Measurements from ENCODE around the gene PNCK. TPM values are rescaled to one million over a fixed set of nuclear protein-coding genes. Genes with fewer than 3 reads are reported as not detected.

The PNCK gene
- total RNA-seq, 2 donors from 2014 or later: 1.9 to 11.1 TPM

- H3K27me3 ChIP-seq: no peaks in the 10 kb centered on the region
- TF ChIP-seq CTCF (IDR thresholded peaks at IDR 0.05): no peak
- no peak for DNase-seq
- no peak overlapping the region for H3K9ac ChIP-seq (ENCODE audit: low read depth in 2 of 2, low read length in 2 of 2)
- H3K36me3 ChIP-seq: no peaks in the 10 kb centered on the region
- H3K4me3 ChIP-seq: no peak overlapping the region
- intact Hi-C loops (cut with DNase I): no loop called here
- no peaks in the 10 kb centered on the region for H3K4me1 ChIP-seq
- H3K9me3 ChIP-seq: no peaks in the 10 kb centered on the region
- no peak overlapping the region for H3K27ac ChIP-seq
These were observed 16.9 kb upstream of the PNCK start for GRCh38 chrX:153690466-153690865.

- Histone ChIP-seq H3K4me3 (peak overlapping the region; percentile 30), H3K27ac (no peak overlapping the region), H3K27me3 (no peaks in the 10 kb centered on the region), H3K9me3 (no peaks in the 10 kb centered on the region), H3K9ac (ENCODE audit: low read depth in 2 of 2, low read length in 2 of 2) (no peak overlapping the region), H3K4me1 (no peaks in the 10 kb centered on the region), H3K36me3 (no peaks in the 10 kb centered on the region)
- TF ChIP-seq CTCF (IDR thresholded peaks at IDR 0.05): no peak
- intact Hi-C loops (cut with DNase I): no loop called here
- DNase-seq: no peak
These were observed 16.2 kb upstream of the PNCK start for GRCh38 chrX:153689654-153690465.

GRCh38 chrX:153688911-153689590, 15.4 kb upstream of the PNCK start:
- no peak for TF ChIP-seq CTCF (IDR thresholded peaks at IDR 0.05)
- no peak overlapping the region for H3K9ac ChIP-seq (ENCODE audit: low read depth in 2 of 2, low read length in 2 of 2)
- H3K4me3 ChIP-seq: peak overlapping the region; percentile 30
- no peak overlapping the region for H3K27ac ChIP-seq
- no peaks in the 10 kb centered on the region for H3K9me3 ChIP-seq
- no peaks in the 10 kb centered on the region for H3K4me1 ChIP-seq
- H3K36me3 ChIP-seq: no peaks in the 10 kb centered on the region
- no peak for DNase-seq
- intact Hi-C loops (cut with DNase I): no loop called here
- H3K27me3 ChIP-seq: no peaks in the 10 kb centered on the region

- no peak overlapping the region for H3K27ac ChIP-seq
- no peak for DNase-seq
- H3K4me1 ChIP-seq: no peaks in the 10 kb centered on the region
- TF ChIP-seq CTCF (IDR thresholded peaks at IDR 0.05): no peak
- intact Hi-C loops (cut with DNase I): no loop called here
- H3K36me3 ChIP-seq: no peaks in the 10 kb centered on the region
- H3K9me3 ChIP-seq: no peaks in the 10 kb centered on the region
- peak overlapping the region in 1 of 2 donors; percentile 35 for H3K9ac ChIP-seq (ENCODE audit: low read depth in 2 of 2, low read length in 2 of 2)
- peak overlapping the region; percentile 30 for H3K4me3 ChIP-seq
- H3K27me3 ChIP-seq: no peaks in the 10 kb centered on the region
These were observed 14.9 kb upstream of the PNCK start for GRCh38 chrX:153688506-153688905.

GRCh38 chrX:153688071-153688470, 14.5 kb upstream of the PNCK start:
- Histone ChIP-seq H3K9ac (ENCODE audit: low read depth in 2 of 2, low read length in 2 of 2) (no peak overlapping the region), H3K9me3 (no peaks in the 10 kb centered on the region), H3K27ac (no peak overlapping the region), H3K27me3 (no peaks in the 10 kb centered on the region), H3K36me3 (no peaks in the 10 kb centered on the region), H3K4me1 (no peaks in the 10 kb centered on the region), H3K4me3 (no peak overlapping the region)
- no peak for TF ChIP-seq CTCF (IDR thresholded peaks at IDR 0.05)
- intact Hi-C loops (cut with DNase I): no loop called here
- no peak for DNase-seq
